Measurements from ENCODE around the gene ADGRB2. TPM values are rescaled to one million over a fixed set of nuclear protein-coding genes. Genes with fewer than 3 reads are reported as not detected.

The ADGRB2 gene
- polyA plus RNA-seq, 6 donors from 2014 or later, result not detected

DNA sequence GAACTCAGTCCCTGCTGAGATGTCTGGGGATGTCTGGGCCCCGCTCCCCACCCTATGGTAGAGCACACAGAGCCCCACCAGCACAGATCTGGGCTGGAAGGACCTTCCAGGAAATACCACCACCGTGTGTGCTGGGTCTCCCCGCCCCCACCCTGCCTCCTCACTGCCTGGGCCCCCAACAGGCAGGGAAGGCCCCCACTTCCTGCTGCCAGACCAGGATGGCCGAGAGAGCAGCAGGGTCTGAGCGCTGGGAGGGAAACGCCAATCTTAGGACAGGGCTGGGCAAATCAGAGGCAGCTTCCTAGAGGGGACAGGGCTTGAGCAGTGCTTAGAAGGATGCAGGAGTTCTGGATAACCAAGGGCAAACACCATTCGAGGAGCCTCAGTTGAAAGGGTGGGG is 11.9 kb downstream of the ADGRB2 start:
- Mint-ChIP-seq H3K27ac (peak overlapping the region in 1 of 6 donors; percentile 68), H3K4me1 (peaks cover 14 to 22% (median 16%) of the 10 kb centered on the region in 3 donors), H3K36me3 (no peaks in the 10 kb centered on the region), H3K4me3 (no peak overlapping the region), H3K27me3 (peaks cover 18 to 64% (median 50%) of the 10 kb centered on the region in 3 donors), H3K9me3 (peaks cover 0 to 1% (median 0%) of the 10 kb centered on the region in 7 donors)
- ATAC-seq (ENCODE audit: low read depth in 2 of 2) (no peak), DNase-seq (no peak)

DNA sequence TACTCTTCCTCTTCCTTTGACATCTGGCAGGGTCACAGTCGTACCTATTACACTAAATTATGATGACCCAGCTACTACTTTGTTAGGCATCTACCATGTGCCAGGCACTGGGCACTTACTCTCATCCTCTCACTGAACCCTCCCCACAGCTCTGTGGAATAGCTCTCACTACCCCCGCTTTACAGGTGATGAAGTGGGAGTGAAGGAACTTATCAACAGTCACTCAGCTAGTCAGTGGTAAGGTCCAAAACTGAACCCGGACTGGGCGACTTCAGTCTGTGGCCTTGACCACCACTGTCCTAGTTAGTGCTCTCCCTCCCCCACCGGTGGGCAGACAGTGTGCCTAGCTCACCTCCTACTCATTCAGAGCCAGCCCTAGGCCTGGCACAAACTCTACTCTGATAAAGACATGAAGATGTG is 12.3 kb downstream of the ADGRB2 start:
- no peak for ATAC-seq (ENCODE audit: low read depth in 2 of 2)
- H3K27ac Mint-ChIP-seq, result peak overlapping the region in 1 of 6 donors; percentile 76
- peaks cover 19 to 26% (median 20%) of the 10 kb centered on the region in 3 donors for H3K4me1 Mint-ChIP-seq

DNA sequence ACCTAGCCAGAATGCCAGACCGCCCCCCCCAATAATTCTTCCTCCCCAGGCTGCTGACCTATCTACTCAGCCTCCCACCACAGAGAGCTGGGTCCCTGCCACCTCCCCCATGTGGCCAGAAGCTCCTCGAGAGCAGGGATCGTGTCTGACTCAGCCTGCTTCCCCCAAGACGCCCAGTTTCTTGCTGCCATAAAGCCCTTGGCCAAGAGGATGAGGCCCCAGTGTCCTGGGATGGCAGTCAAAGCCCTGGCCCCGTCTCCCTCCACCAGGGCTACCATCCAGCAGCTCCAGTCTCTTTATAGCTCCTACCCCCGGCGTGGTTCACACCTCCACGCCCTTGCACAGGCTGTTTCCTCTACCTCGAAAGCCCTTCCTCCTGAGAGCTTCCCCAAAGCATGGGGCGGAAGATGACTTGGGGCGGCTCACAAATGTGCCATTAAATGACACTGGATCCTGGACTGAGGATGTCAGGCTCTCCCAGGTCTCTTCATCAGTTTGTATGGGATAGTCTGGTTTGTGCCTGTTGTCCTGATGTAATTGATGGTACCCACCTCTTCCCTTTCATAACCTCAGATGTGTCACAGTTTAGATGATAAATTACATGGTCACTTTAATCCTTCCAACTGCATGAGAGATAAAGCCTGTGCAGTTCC is 13.2 kb downstream of the ADGRB2 start:
- DNase-seq (no peak), ATAC-seq (ENCODE audit: low read depth in 2 of 2) (peak; percentile 90 to 97)
- H3K4me1 Mint-ChIP-seq, result peaks cover 26 to 34% (median 29%) of the 10 kb centered on the region in 3 donors
- H3K4me3 Mint-ChIP-seq, result peak overlapping the region in 3 of 8 donors; percentile 29 to 42 (median 33)
- H3K36me3 Mint-ChIP-seq, result no peaks in the 10 kb centered on the region
- peaks cover 18 to 76% (median 57%) of the 10 kb centered on the region in 3 donors for H3K27me3 Mint-ChIP-seq
- peak overlapping the region in 1 of 6 donors; percentile 12 for H3K27ac Mint-ChIP-seq
- peaks cover 0 to 1% (median 0%) of the 10 kb centered on the region in 7 donors for H3K9me3 Mint-ChIP-seq

More for the DNA sequence above, 12.3 kb downstream of the ADGRB2 start:
- H3K9me3 Mint-ChIP-seq, result peaks cover 0 to 1% (median 0%) of the 10 kb centered on the region in 7 donors
- peak overlapping the region in 1 of 8 donors; percentile 3 for H3K4me3 Mint-ChIP-seq
- peaks cover 18 to 68% (median 54%) of the 10 kb centered on the region in 3 donors for H3K27me3 Mint-ChIP-seq
- DNase-seq, result no peak
- no peaks in the 10 kb centered on the region for H3K36me3 Mint-ChIP-seq

DNA sequence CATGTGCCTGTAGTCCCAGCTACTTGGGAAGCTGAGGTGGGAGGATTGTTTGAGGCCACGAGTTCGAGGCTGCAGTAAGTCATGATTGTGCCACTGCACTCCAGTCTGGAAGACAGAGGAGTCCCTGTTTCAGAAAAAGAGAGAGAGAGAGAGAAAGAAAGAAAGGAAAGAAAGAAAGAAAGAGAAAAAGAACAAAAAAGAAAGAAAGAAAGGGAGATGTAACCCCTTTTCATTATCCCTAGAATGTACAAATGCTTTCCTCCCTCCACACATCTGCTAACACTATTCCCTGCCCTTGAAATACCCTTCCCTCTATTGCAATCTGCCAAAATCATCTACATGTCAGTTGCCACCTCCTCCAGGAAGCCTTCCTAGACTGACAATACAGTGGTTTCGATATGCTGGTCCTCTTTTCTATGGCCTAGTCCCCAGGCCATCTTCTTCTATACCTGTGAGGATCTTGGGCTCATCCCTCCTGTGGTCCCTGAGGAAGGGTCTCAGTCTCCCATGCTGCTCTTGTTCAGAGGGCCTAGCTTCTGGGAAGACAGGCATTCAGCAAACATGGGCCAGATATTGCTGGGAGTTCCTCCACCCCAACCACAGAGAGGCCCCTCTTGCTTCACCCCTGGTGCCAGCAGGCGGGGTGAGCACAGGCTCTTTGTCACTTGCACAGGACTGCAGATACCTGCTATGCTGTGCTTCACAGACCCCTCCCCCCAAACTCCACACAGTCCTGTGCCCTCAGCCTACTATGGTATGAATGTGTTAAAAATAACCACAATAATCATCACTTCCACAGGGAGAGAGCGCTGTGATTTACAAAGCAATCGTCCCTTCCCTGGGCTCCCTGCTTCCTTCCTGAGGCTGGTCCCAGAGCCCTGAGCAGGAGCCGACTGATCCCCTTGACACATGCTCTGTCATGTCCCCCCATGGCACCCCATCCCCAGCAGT is 14.1 kb downstream of the ADGRB2 start:
- Mint-ChIP-seq H3K4me3 (peak overlapping the region in 1 of 8 donors; percentile 10), H3K36me3 (no peaks in the 10 kb centered on the region), H3K27me3 (peaks cover 18 to 69% (median 49%) of the 10 kb centered on the region in 3 donors), H3K4me1 (peaks cover 33 to 39% (median 34%) of the 10 kb centered on the region in 3 donors), H3K27ac (peak overlapping the region in 1 of 6 donors; percentile 50), H3K9me3 (peaks cover 0 to 1% (median 0%) of the 10 kb centered on the region in 7 donors)
- ATAC-seq (ENCODE audit: low read depth in 2 of 2) (no peak), DNase-seq (no peak)

DNA sequence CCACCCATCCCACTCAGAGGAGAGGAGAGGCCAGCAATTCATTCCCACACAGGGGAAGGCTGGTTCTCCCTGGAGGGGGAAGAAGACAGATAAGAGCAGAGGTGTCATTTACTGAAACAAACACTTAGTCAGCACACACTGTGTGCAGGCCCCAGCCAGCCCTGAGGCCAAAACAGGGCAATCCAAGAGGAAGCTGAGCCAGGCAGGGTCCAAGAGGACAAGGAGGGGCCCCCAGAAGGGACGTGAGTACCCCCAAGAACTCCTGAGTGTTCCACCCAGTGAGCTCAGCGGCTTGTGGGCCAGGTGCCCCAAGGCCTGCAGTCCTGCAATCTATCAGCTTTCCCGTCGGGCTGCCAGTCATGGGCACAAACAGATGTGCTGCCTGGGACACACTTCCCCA is 15.8 kb downstream of the ADGRB2 start:
- Mint-ChIP-seq H3K4me1 (peaks cover 41 to 54% (median 49%) of the 10 kb centered on the region in 3 donors), H3K36me3 (no peaks in the 10 kb centered on the region), H3K9me3 (peaks cover 0 to 1% (median 0%) of the 10 kb centered on the region in 7 donors), H3K27me3 (peaks cover 18 to 60% (median 41%) of the 10 kb centered on the region in 3 donors), H3K4me3 (no peak overlapping the region), H3K27ac (peak overlapping the region in 1 of 6 donors; percentile 53)
- ATAC-seq (ENCODE audit: low read depth in 2 of 2), result no peak
- DNase-seq, result no peak

DNA sequence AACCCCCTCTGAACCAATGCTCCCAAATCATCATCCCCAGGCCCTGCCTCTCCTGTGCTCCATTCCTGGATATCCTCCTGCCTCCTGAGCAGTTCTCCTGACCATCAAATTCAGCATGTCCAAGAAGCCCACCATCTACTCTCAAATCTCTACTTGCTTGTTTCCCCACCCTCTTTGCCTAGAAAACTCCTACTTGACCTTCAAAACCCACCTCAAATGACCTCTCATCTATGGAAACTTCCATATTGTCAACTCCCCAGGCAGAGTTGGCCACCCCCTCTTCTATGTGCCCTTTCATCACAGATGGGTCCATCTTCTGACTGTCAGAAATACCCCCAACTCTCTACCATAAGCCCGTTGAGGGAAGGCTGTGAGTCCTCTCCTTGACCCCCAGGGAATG is 16.8 kb downstream of the ADGRB2 start:
- DNase-seq, result no peak
- peaks cover 41 to 52% (median 50%) of the 10 kb centered on the region in 3 donors for H3K4me1 Mint-ChIP-seq
- peak overlapping the region in 2 of 6 donors; percentile 27 to 90 for H3K27ac Mint-ChIP-seq
- no peak for ATAC-seq (ENCODE audit: low read depth in 2 of 2)
- no peaks in the 10 kb centered on the region for H3K9me3 Mint-ChIP-seq
- H3K4me3 Mint-ChIP-seq, result no peak overlapping the region
- peaks cover 18 to 49% (median 31%) of the 10 kb centered on the region in 3 donors for H3K27me3 Mint-ChIP-seq
- H3K36me3 Mint-ChIP-seq, result no peaks in the 10 kb centered on the region

DNA sequence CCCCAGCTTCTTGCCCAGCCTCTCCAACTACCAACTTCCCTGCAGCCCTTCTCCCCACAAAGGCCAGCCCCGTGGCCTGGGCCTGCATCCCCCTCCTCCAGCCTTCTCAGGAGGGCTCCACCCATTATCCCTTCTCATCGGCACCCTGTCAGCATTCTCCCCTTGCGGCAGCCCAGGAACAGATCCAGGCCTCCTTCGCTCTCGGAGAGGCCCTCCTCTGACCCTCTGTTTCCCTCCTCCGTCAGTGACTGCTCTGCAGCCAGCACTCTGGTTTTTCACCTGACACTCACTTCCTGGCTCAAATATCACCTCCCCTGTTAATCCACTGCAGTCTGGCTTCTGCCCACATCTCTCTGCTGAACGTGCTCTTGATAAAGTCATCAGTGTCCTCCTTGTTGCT is 17.5 kb downstream of the ADGRB2 start:
- Mint-ChIP-seq H3K9me3 (no peaks in the 10 kb centered on the region), H3K27me3 (peaks cover 18 to 45% (median 27%) of the 10 kb centered on the region in 3 donors), H3K4me3 (no peak overlapping the region), H3K4me1 (peaks cover 39 to 50% (median 49%) of the 10 kb centered on the region in 3 donors), H3K27ac (peak overlapping the region in 2 of 6 donors; percentile 10 to 87), H3K36me3 (no peaks in the 10 kb centered on the region)
- ATAC-seq (ENCODE audit: low read depth in 2 of 2) (no peak), DNase-seq (no peak)

DNA sequence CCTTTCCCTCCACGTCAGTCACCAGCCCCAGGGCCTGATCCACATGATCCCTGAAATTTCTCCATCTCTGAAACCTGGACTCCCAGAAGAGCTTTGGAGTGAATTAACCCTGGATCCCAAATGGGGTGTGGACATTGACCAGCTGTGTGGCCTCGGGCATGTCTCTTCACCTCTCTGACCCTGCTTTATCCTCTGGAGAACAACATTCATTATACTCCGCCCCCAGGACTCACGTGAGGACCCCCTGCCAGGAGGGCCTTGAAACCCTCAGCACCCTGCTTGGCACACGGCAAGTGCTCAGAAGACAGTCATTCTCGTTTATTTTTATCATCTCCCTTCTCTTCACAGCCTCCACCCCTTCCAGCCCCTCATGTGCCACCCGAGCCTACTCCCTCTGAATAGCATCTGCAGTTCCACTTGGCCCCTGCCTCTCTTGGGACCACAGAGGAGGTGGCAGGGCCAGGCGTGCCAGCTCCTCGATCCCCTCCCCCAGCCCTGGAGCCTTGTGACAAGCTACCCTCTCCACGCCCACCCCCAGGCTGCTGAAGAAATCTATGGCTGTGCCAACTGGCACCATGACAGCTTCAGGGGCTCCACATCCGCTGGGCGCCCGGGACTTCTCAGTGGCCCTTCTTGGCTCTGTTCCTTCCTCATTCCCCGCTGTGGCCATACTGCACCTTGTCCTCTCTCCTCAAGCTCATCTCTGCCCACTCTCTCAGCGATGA is 18.0 kb downstream of the ADGRB2 start:
- Mint-ChIP-seq H3K27me3 (peaks cover 15 to 44% (median 21%) of the 10 kb centered on the region in 3 donors), H3K4me3 (no peak overlapping the region), H3K36me3 (no peaks in the 10 kb centered on the region), H3K4me1 (peaks cover 35 to 48% (median 44%) of the 10 kb centered on the region in 3 donors), H3K27ac (peak overlapping the region in 3 of 6 donors; percentile 10 to 87 (median 68)), H3K9me3 (no peaks in the 10 kb centered on the region)
- ATAC-seq (ENCODE audit: low read depth in 2 of 2) (no peak), DNase-seq (no peak)

DNA sequence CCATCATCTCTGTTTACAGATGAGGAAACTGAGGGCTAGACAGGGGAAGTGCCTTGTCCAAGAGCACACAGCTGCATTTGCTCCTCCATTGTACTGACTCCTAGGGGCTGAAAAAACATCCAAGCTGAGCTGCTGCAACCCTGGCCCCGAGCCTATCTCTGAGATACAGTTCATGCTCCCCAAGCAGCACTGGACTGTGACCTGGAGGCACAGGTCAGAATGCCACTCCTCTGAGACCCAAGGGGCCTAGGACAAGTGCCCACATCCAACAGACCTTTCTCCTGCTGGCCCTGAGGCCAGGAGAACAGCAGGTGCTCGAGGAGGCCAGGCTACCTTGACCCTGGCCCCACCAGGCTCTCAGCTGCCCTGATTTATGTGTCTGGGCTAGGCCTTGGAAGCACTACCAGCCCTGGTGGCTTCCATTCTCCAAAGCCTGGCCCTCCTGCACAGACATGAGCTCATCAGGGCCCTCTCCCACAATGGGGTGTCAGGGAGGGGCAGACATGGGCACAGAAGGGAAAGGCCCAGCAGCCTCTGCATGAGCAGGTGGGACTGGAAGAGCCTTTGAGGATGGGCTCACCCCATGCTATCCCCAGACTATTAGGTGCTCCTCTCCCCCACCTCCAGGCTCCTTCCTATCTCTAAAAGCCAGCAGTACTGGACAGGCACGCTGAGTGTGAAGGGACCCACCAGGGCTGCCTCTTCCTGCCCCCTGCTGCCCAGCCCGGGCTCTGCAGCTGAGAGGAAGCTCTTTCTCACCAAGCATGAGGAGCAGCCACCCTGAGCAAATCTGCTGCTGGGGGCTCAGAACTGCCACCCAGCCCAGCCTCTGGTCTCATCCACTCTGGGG is 18.8 kb downstream of the ADGRB2 start:
- no peak for DNase-seq
- no peaks in the 10 kb centered on the region for H3K9me3 Mint-ChIP-seq
- H3K4me1 Mint-ChIP-seq, result peaks cover 28 to 40% (median 36%) of the 10 kb centered on the region in 3 donors
- peak overlapping the region in 1 of 8 donors; percentile 35 for H3K4me3 Mint-ChIP-seq
- no peaks in the 10 kb centered on the region for H3K36me3 Mint-ChIP-seq
- H3K27me3 Mint-ChIP-seq, result peaks cover 11 to 36% (median 13%) of the 10 kb centered on the region in 3 donors
- peak overlapping the region in 1 of 6 donors; percentile 63 for H3K27ac Mint-ChIP-seq
- ATAC-seq (ENCODE audit: low read depth in 2 of 2), result peak in 1 of 2 donors; percentile 47

DNA sequence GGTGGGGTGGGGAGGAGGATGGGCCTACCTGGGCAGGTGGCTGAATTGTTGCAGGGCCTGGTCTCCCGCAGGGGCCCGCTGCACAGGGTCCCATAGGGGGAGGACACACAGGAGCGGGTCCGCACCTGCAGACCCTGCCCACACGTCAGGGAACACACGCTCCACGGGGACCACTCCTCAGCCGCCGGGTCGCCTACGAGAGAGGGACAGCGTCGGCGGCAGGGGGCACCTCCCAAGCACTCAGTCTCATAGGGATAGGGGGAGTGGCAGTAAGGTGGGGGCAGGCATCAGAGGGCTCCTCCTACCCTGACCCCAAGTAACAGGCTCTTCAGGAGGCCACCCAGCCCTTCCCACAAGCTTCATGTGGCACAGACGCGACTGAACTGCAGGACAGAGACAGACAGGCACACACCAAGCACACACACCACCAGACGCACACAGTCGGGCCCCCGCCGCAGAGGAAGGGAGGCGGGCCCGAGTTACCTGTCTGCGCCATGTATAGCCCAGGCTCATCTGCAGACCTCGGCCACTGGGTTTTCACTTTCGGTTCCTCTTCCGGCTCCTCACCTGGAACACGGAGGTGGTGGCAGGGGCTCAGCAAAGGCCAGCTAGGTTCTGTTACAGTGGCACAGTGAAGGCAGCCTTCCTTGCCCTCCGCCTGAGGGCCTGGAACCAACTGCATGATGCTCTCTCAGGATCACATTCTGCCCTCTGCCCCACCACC is 19.8 kb downstream of the ADGRB2 start:
- peak overlapping the region in 3 of 6 donors; percentile 15 to 91 (median 59) for H3K27ac Mint-ChIP-seq
- no peaks in the 10 kb centered on the region for H3K9me3 Mint-ChIP-seq
- DNase-seq (peak; percentile 17), ATAC-seq (ENCODE audit: low read depth in 2 of 2) (peak; percentile 84 to 88)
- peaks cover 2 to 26% (median 8%) of the 10 kb centered on the region in 3 donors for H3K27me3 Mint-ChIP-seq
- H3K4me1 Mint-ChIP-seq, result peaks cover 33 to 45% (median 44%) of the 10 kb centered on the region in 3 donors
- no peaks in the 10 kb centered on the region for H3K36me3 Mint-ChIP-seq
- H3K4me3 Mint-ChIP-seq, result peak overlapping the region in 2 of 8 donors; percentile 25 to 35

DNA sequence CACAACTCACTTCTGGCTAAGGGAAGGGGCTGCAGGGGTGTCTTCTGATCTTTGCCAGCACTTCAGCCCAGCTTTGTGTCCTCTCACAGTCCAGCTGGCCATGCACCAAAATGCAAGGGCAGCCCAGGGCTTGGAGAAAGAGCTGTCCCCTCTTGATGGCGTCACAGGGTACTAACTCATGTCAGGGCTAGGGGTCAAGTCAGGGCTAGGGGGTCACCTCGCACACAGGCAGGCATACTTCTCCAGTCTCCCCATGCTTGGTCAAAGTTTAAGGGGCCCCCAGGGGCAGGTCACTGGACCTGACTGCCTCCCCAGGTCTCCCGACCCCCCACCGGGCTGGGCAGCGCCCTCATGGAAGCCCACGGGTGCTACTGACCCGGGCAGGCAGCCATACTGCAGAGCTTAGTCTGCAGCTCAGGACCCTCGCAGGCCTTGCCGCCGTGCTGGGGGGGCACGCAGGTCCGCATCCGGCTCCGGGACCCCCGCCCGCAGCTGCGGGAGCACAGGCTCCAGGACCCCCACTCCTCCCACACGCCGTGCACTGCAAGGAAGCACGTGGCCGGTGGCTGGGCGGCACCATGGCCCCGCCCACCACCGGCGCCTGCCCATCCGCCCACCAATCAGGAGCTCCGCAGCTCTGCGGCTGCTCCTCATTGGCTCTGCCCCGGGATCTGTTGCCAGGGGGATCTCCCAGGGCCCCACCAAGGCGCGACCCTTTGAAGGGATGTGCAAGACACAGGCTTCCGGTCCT is 21.5 kb downstream of the ADGRB2 start:
- H3K4me3 Mint-ChIP-seq, result no peak overlapping the region
- no peak overlapping the region for H3K27ac Mint-ChIP-seq
- peaks cover 36 to 52% (median 51%) of the 10 kb centered on the region in 3 donors for H3K4me1 Mint-ChIP-seq
- H3K36me3 Mint-ChIP-seq, result no peaks in the 10 kb centered on the region
- ATAC-seq (ENCODE audit: low read depth in 2 of 2) (no peak), DNase-seq (no peak)
- H3K9me3 Mint-ChIP-seq, result no peaks in the 10 kb centered on the region
- peaks cover 0 to 16% (median 8%) of the 10 kb centered on the region in 3 donors for H3K27me3 Mint-ChIP-seq
